GM18511 (cell line): ENCODE measurements around the gene CAPS.

Source experiments
- ATAC-seq: cut with Tn5 transposase; IDR thresholded peaks from one replicate; pipeline ENCODE4 v1.9.1; 2021; ENCODE audit warnings: mild to moderate bottlenecking, moderate library complexity; ENCODE audit not compliant: unreplicated experiment

The CAPS gene

GRCh38 chr19:5908773-5909442 is 5.1 kb upstream of the CAPS start:
- no peak for ATAC-seq

GRCh38 chr19:5910638-5910907 is 3.5 kb upstream of the CAPS start:
- no peak for ATAC-seq

- ATAC-seq = no peak
Measured at GRCh38 chr19:5911366-5911765, 2.7 kb upstream of the CAPS start.

GRCh38 chr19:5914358-5914774 is 312 bp downstream of the CAPS start:
- no peak for ATAC-seq

GRCh38 chr19:5914946-5915781 is 1.1 kb downstream of the CAPS start:
- no peak for ATAC-seq

GRCh38 chr19:5915782-5916165 is 1.7 kb downstream of the CAPS start:
- ATAC-seq = no peak

- no peak for ATAC-seq
Measured at GRCh38 chr19:5916181-5916708, 2.2 kb downstream of the CAPS start.

GRCh38 chr19:5917431-5918107 is 3.5 kb downstream of the CAPS start:
- ATAC-seq = no peak

- ATAC-seq = no peak
Measured at GRCh38 chr19:5918463-5919079, 4.5 kb downstream of the CAPS start.

GRCh38 chr19:5921516-5922160 is 7.6 kb downstream of the CAPS start:
- no peak for ATAC-seq

GRCh38 chr19:5922161-5922545 is 8.1 kb downstream of the CAPS start:
- no peak for ATAC-seq

- ATAC-seq = no peak
Measured at GRCh38 chr19:5923356-5923755, 9.3 kb downstream of the CAPS start.

GRCh38 chr19:5925830-5926427 is 11.9 kb downstream of the CAPS start:
- no peak for ATAC-seq

- ATAC-seq = no peak
Measured at GRCh38 chr19:5926641-5927440, 12.8 kb downstream of the CAPS start.

GRCh38 chr19:5927441-5927821 is 13.4 kb downstream of the CAPS start:
- peak; percentile 66 for ATAC-seq

GRCh38 chr19:5929179-5929578 is 15.1 kb downstream of the CAPS start:
- ATAC-seq = no peak

GRCh38 chr19:5929625-5930024 is 15.6 kb downstream of the CAPS start:
- no peak for ATAC-seq

GRCh38 chr19:5931251-5931650 is 17.2 kb downstream of the CAPS start:
- ATAC-seq = no peak

GRCh38 chr19:5932146-5932545 is 18.1 kb downstream of the CAPS start:
- no peak for ATAC-seq
